Activated naive CD4-positive, alpha-beta T cell treated with anti-CD3 and anti-CD28 coated beads for 36 hours (primary cell): ENCODE measurements around the gene NLN. TPM values are rescaled to one million over a fixed set of nuclear protein-coding genes. Genes with fewer than 3 reads are reported as not detected.

Experiments
- CTCF ChIA-PET: fragments of 350-600 bp; sonication (Branson Sonifier 250); formaldehyde crosslinking; loops from one replicate; lab custom pipeline; 2021; ENCODE audit warnings: antibody characterized with exemption; lab: Charles Lee
- DNase-seq: peaks from one replicate; pipeline ENCODE4 v3.0.0-alpha.2; 2020
- H3K27ac Mint-ChIP-seq: one replicate; pipeline ENCODE4 v1.8.0; 2021; ENCODE audit warnings: mild to moderate bottlenecking, mixed read lengths
- H3K27me3 Mint-ChIP-seq: one replicate; pipeline ENCODE4 v1.8.0; 2021; ENCODE audit warnings: low read depth, mixed read lengths
- H3K36me3 Mint-ChIP-seq: one replicate; pipeline ENCODE4 v1.8.0; 2021; ENCODE audit warnings: low read depth, mixed read lengths
- H3K4me1 Mint-ChIP-seq: one replicate; pipeline ENCODE4 v1.8.0; 2021; ENCODE audit warnings: low read depth, mixed read lengths
- H3K4me3 Mint-ChIP-seq: one replicate; pipeline ENCODE4 v1.8.0; 2021; ENCODE audit warnings: mild to moderate bottlenecking, moderate library complexity, mixed read lengths
- H3K9me3 Mint-ChIP-seq: one replicate; pipeline ENCODE4 v1.8.0; 2021; ENCODE audit warnings: mixed read lengths
- intact Hi-C: fragments of 100-400 bp; cut with micrococcal nuclease; formaldehyde crosslinking; loops from one replicate; pipeline ENCODE4 v1.15.1; 2023
- total RNA-seq, 2 experiments: library from RNA; stranded (reverse); gene quantifications; one replicate each; pipeline ENCODE4 v1.2.3, GENCODE V29; 2021

Gene NLN
- total RNA-seq, 2 experiments from 2014 or later: 32.4 to 35.5 TPM

DNA sequence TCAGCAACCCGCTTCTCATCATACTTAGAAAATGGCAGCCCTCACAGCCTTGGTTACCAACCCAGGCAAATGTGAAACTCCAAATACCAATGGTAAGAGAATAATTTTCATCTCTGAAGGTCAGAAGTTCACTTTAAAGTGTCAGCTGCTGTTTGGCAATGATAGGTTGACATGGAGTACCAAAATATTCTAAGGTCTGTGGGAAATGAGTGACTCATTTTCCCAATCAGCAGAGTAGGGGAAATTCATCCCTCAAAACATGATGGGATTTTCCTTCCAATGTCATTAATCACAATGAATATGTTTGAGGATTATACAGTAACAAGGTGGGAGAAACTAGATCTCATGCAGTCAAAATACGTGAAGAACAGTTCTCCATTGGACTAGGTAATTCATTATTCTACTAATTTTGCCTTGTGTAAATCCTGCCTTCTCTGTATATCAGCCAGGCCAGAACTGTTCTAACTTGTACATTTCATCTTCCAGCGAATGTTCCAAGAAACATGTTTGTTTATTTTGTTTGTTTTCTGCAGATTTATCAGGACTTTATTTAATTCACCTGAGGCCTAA is 151.3 kb downstream of the NLN start:
- CTCF ChIA-PET: no interaction called here
- Mint-ChIP-seq H3K27ac (no peak overlapping the region), H3K4me1 (no peaks in the 10 kb centered on the region), H3K36me3 (peaks cover 1% of the 10 kb centered on the region), H3K9me3 (peaks cover 3% of the 10 kb centered on the region), H3K4me3 (no peak overlapping the region), H3K27me3 (no peaks in the 10 kb centered on the region)
- intact Hi-C loops: no loop called here
- DNase-seq: no peak

DNA sequence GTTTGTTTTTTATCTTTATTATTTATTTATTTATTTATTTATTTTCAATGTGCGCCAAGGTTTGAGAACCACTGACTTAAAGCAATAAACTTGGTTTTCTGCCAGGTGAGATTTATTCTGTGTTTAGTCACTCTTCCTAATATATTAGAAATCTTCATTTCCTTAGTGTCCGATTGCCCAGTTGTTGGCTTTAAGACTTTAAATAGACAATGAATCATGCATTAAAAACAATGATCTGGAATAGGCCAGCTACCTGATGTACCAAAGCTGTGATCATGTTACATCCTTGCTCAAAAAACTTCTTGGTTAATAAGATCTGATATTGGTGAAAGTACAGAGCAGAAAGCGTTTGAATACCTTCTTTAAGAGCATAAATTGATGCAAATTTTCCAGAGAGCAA is 152.2 kb downstream of the NLN start:
- Mint-ChIP-seq H3K27me3 (no peaks in the 10 kb centered on the region), H3K4me1 (no peaks in the 10 kb centered on the region), H3K9me3 (peaks cover 3% of the 10 kb centered on the region), H3K27ac (no peak overlapping the region), H3K4me3 (no peak overlapping the region), H3K36me3 (peaks cover 3% of the 10 kb centered on the region)
- no peak for DNase-seq
- CTCF ChIA-PET: no interaction called here
- intact Hi-C loops: no loop called here

DNA sequence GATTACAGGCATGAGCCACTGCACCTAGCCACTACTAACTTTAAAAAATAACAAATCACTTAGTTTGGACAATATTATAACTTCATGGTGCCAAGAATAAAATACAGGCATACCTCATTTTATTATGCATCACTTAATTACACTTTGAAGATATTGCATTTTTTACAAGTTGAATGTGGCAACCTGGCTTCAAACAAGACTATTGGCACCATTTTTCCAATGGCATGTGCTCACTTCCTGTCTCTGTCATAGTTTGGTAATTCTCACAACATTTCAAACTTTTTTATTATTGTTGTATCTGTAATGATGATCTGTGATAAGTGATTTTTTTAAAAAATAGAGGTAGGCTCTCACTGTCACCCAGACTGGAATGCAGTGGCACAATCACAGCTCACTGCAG is 154.5 kb downstream of the NLN start:
- Mint-ChIP-seq H3K4me3 (no peak overlapping the region), H3K27ac (no peak overlapping the region), H3K27me3 (no peaks in the 10 kb centered on the region), H3K36me3 (peaks cover 3% of the 10 kb centered on the region), H3K4me1 (no peaks in the 10 kb centered on the region), H3K9me3 (peaks cover 3% of the 10 kb centered on the region)
- no peak for DNase-seq
- intact Hi-C loops: no loop called here
- CTCF ChIA-PET: no interaction called here

GRCh38 chr5:65876970-65877369 is 155.0 kb downstream of the NLN start:
- intact Hi-C loops: no loop called here
- CTCF ChIA-PET: no interaction called here
- H3K4me3 Mint-ChIP-seq: no peak overlapping the region
- H3K4me1 Mint-ChIP-seq: no peaks in the 10 kb centered on the region
- no peaks in the 10 kb centered on the region for H3K27me3 Mint-ChIP-seq
- peaks cover 1% of the 10 kb centered on the region for H3K9me3 Mint-ChIP-seq
- DNase-seq: no peak
- H3K27ac Mint-ChIP-seq: no peak overlapping the region
- peaks cover 3% of the 10 kb centered on the region for H3K36me3 Mint-ChIP-seq

Other genes starting within 250 kb of the NLN start
- under 1 TPM; 0.86 to 0.93 TPM for gene ADAMTS6, start 240.3 kb upstream of the NLN start, total RNA-seq
- gene CENPK, start 159.0 kb upstream of the NLN start, total RNA-seq: 10 to 100 TPM; 80.9 to 83.1 TPM
- 10 to 100 TPM; 33.6 to 33.9 TPM for gene PPWD1, start 158.9 kb upstream of the NLN start, total RNA-seq
- gene TRIM23, start 97.9 kb upstream of the NLN start, total RNA-seq: 1 to 10 TPM; 6.2 to 7.1 TPM
- 1 to 10 TPM; 2.9 to 3.1 TPM for gene SHLD3, start 97.2 kb upstream of the NLN start, total RNA-seq
- gene TRAPPC13, start 97.2 kb upstream of the NLN start, total RNA-seq: 10 to 100 TPM; 25.7 to 29.0 TPM
- 10 to 100 TPM; 16.1 to 17.3 TPM for gene SGTB, start 96 bp upstream of the NLN start, total RNA-seq
- 10 to 100 TPM; 41.9 to 42.2 TPM for gene ERBIN, start 204.4 kb downstream of the NLN start, total RNA-seq